GM21367 (cell line): ENCODE data around the gene TMEM51.

ENCODE experiments used
- ATAC-seq: cut with Tn5 transposase; IDR thresholded peaks from one replicate; pipeline ENCODE4 v1.9.1; 2021; ENCODE audit not compliant: unreplicated experiment

Gene TMEM51

DNA sequence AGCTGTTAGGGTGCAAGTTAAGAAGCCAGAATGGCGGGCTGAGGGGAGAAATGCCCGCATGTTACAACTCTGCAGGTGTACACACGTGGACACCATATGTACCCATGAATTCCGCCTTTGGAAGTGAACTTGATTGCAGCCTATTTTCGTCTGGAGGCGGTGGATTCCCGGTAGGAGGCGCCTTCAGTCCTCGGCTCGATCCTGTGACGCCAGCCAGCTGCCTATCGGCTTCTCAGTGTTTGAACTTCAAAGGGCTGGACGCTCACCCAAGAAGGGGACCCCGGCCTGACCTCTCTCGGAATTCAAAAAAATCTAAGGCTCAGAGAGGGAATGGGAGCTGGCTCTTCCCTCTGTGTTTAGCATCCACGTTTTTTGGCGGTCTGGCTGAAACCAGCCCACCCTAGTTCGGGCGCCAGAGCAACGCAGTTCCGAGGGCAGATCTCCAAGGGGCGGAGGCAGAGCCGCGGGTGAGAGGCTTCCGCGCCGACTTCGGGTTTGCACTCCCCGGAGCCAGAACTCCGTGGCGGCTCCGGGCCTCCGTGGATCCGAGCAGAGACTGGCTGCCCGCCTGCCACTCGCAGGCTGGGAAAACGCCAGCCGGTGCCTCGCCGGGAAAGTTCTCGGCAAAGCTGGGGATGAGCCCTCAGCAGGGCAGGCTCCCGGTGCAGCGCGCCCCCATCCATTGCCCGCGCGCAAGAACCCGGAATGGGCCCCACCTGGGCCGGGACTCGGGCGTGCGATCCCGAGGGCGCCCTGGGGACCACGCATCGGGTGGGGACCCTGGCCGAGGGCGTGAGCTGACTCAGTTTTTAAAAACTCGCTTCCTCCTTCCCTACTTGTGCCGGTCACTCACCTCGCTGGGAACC is 996 bp upstream of the TMEM51 start:
- ATAC-seq: no peak

DNA sequence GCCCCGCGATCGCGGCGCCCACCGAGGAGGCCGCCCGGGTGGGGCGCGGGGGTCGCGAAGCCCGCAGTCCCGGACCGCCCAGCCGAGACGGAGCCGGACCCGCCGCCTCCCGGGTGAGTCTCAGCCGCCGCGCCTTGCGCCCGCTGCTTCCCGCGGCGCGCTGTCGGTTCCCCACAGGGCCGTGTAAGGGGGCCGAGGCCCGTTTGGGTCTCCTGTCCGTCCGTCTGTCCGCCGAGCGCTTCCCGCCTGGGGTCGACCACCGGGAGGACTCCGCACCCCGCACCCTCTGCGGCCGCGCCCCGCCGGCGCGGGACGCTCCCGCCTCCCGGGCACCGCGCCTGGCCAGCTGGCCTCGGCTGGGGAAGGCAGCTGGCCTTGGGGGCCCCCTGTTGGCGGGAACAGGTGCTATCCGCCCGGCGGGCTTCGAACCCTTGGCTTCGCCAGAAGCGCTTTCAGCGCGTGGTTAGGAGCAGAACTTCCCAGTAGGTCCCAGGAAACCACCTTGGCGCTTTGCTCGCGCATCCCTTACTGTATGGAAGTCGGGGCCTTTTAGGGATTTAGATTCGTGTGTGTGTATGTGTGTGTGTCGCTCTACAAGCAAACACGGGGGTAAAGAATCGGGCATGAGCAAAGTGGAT is 414 bp downstream of the TMEM51 start:
- no peak for ATAC-seq

DNA sequence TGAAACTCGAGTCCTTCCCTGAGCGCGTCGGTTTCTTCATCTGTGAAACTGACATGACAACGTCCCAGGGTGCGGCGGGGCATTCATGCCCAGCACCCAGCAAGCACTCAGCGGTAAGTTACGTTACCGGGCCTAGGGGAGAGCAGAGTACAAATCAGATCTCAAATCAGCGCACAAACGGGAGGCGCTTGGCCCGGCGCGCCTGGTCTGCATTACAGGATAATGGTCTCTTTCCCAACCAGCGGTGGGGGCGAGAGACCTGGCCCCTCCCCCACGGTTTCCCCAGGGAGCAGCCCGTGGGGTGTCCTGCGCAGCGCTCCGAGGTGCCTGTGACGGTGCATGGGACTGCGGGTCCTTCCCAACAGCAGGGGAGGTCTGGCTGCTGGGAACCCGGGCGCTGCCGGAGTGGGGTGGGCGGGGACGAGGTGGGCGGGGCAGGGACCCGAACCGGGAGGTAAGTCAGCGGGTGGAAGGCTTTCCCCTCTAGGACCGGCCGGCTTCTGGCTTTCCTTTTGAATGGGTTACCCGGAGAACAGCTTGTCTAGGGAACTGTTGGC is 1.0 kb downstream of the TMEM51 start:
- ATAC-seq: no peak

DNA sequence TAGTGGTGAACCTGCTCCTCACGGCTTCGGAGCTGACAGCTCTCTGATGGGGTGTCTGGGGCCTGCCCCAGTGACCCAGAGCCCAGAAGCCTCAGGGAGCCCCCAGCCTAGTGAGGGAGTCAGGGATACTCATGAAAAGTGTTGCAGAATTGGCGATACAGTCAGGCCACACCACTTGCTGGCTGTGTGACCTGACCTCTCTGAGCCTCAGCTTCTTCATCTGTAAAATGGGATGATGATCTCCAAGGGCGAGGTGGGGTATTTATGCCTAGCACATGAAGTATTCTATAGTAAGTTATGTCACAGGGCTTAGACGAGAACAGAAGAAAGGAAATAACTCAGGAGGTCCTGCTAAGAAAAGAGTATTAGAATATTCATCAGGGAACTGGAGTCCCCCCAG is 1.6 kb downstream of the TMEM51 start:
- ATAC-seq: no peak

DNA sequence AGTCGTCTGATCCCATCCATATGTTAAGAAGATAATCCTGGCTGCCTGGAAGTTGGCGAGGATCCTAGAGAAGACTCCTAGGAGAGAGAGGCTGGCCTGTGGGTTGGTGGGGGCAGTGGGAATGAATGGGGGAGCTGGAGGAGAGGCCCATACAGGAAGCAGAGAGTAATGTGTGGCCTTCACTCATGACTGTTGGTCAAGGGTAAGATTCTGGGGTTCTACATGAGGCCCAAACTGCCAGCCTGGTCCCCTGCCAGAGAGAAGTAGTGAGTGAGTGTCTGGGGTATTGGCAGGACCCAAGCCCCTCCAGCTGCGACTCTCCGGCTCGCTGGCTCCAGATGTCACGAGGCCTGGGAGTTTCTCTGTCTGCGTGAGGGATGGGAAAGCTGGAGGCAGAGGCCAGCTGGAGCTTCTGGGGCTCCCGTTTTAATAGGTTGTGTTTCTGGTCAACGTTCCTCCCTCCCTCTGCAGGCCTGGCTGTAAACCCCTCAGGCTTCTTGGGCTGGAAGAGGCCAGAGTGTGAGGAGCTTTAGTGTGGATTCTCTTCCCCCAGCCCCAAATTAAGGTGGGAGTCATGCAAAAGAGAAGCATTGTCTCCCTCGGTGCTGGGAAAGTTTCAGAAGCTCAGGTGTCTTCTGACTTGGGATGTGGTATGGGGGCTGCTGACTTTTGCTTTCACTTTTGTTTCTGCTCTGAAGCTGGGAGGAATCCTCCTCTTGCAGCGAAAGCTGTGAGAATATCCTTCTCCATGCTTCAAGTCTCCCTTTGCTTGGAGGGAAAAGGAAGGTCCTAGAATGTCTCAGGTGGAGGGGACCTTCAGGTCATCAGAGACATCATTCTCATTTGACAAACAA is 2.6 kb downstream of the TMEM51 start:
- no peak for ATAC-seq

DNA sequence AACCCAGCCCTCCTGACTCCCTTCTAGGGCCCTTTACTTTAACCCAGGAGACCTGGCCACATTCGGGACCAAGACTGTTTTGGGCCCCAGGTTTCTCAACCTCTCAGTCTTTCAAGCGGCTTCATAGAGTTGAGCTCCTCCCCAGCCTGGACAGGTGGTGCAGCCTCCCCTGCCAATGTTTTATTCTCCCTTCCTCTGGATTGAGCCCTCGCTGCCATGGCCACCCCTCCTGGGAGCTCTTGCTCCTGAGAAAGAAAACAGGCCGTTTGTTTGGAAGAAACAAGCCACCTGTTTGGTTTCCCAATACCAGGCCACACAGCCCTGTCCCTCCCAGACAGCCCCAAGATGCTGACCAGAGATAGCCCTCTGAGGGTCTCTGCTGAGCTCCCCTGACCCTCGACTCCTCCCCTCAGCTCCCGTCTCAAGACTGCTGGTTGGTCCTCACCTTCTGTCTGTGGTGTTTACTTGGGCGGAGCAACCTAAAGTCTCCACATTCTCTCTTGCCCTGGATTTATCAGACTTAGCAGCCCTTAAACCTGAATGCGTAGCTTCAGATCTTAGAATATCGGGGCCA is 3.3 kb downstream of the TMEM51 start:
- ATAC-seq: no peak

DNA sequence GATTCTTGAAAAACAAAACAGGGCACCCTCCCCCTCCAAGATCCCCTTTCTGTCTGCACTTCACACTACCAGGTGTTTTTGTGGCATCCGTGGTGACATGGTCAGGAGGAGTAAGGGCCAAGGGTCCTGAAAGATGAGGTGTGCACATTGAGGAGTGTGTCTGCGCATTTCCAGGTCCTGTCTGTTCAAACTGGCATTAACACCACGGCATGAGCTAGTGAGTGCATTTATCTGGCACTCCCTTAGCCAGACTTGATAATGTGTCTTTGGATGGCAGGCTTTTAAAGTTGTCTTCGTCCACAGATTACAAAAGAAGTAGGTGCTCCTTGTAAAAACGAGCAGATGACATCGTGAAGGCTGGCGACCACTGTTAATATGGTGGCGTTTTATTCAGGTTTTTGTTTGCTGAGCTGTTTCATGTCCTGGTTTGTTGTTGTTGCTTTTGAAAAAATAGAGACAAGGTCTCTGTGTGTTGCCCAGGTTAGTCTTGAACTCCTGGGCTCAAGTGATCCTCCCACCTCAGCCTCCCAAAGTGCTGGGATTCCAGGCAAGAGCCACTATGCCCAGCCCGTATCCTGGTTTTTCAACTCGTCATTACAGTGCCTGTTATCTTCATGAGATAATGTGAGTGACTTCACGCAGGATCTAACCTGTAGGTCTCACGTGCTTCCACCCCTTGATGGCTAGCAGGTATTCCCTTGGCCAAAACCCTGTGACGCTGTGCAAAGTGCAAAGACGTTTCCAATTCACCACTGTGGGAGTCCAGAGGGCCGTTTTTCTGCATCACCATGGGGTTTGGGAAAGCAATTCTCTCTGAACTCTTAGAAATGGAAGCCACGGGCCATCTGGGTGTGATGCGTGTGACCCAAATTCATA is 4.2 kb downstream of the TMEM51 start:
- no peak for ATAC-seq

DNA sequence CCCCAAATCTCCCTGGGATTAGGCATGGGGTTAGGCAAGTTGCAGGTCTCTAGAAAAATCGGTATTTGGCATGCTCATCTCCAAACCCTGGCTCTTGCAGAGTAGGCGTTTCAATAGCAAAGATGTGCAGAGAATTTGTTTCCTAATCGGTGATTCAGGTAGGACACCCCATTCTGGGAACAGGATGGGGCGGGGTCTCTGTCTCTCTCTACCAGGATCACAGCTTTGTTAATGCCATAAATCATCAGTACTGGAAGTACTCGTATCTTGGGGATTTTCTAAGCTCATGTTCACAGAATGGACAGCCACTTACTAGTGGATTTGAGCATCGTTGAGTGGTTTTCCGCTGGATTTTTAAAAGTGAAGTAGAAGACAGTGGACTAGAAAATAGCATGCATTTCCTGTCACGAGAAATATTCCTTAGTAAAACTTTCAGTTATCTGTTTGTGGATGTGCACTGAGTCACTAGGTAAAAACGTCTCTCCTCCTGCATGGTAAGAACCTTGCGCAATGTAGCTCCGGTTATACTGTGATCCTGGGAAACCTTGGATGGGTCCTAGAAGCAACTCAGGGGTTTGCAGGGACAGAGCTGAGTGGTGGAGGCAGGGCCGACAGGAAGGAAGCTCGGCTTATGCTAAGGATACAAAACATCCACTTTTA is 5.1 kb downstream of the TMEM51 start:
- ATAC-seq: no peak

DNA sequence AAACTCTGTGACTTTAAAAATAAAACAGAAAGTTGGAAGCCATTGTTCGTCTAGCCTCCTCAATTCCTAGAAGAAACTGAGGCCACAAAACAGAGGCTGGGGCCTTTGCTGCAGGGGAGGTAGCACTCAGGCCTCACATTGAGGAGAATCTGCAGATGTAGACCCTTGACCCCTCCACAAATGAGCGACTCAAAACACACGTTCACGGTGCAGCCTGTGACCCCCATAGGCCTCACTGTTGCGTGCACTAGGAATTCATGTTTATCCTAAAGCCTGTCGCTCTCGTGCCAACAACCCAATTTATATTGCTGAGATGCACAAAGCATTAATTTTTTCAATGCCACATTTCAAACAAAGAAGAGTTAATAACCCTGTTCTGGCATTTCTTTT is 5.6 kb downstream of the TMEM51 start:
- no peak for ATAC-seq

DNA sequence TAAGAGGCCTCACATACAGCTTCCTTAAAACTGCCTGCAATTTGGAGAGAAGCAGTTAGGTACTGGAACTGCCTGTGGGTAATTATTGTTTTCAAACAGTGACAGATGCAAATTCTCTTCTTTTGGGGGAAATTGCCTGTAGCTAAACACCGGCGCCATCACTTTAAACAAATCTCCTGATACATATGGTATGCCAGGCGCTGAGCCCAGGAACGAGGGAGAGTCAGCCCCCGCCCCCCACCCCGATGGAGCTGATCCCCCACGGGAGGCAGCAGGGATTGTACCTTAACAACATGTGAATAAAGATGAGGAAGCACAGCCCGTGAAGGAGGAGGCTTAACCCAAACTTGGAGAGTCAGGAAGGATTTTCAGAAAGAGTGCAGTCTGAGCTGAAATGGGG is 7.1 kb downstream of the TMEM51 start:
- no peak for ATAC-seq

DNA sequence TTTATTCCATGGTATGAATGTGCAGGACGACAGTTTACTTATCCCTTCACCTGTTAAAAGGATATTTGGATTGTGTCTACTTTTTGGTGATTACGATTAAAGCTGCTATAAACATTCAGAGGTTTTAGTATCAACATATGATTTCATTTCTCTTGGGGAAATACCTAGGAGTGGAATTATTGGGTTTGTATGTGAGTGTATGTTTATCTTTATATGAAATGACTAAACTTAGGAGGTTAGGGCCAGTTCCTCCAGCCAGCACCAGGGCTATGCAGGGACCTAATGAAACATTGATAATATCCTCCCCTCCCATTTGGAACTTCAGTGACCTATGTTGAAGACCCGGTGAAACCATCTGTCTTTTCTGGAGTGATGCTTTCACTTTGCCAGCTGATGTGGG is 13.8 kb downstream of the TMEM51 start:
- no peak for ATAC-seq

DNA sequence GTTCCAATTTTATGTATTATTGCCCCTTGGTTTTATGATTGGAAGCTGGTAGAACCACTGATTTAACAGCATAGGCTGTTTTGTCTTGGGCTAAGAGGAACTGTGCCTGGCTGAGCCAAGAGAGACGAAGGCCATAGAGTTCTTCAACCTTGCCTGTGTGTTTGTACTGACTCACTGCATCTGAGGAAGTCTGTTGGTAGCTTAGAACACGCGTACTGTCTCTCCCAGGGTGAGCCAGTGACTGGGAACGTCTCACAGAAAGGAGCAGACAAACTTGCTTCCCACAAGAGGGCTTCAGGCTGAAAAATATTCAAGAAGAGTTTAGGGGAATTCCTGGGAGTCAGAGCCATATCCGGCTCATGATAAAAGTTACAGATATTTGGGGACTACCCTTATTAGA is 14.9 kb downstream of the TMEM51 start:
- ATAC-seq: no peak

DNA sequence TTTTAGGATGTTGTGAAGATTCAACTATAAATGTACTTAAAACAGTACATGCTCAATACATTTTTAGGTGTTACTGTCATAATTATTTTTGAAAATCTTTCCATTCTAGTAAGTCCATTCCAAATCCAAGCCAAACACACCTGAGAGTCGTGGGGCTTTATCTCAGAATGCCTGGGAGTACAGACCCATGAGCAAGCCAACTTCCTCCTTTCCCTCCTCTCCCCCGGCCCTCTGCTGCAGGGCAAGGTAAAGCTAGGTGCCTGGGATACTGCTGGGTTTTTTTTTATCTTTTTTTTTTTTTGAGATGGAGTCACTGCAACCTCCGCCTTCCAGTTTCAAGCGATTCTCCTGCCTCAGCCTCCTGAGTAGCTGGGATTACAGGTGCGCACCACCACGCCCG is 16.5 kb downstream of the TMEM51 start:
- ATAC-seq: no peak

DNA sequence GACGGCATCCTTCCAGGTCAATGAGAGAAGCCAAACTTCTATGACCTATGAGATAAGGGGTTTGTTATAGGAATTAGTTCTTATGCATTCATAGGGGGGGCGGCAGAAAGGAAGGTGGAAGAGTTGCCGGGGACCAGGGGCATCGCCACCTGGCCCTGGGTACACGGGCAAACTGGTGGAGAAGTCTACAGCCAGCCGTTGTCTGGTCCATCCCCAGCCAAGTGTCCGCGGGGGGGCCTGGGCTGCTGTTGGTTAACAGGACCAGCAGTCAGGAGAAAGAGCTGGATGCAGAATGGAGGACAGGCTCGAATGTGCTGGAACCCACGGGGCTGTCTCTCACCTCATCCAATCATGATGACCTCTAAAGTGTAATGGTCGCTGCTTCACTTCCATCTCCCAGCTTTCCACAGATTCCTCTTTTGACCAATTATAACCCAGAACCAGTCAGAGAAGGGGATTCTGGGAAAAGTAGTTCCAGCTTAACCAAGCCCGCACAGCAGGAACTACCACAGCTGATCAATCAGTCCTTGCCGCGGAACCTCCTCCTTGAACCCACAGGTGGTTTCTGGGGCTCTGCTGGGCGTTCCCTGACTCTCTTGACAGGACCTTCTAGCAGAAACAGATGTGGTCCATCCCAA is 17.8 kb downstream of the TMEM51 start:
- no peak for ATAC-seq

DNA sequence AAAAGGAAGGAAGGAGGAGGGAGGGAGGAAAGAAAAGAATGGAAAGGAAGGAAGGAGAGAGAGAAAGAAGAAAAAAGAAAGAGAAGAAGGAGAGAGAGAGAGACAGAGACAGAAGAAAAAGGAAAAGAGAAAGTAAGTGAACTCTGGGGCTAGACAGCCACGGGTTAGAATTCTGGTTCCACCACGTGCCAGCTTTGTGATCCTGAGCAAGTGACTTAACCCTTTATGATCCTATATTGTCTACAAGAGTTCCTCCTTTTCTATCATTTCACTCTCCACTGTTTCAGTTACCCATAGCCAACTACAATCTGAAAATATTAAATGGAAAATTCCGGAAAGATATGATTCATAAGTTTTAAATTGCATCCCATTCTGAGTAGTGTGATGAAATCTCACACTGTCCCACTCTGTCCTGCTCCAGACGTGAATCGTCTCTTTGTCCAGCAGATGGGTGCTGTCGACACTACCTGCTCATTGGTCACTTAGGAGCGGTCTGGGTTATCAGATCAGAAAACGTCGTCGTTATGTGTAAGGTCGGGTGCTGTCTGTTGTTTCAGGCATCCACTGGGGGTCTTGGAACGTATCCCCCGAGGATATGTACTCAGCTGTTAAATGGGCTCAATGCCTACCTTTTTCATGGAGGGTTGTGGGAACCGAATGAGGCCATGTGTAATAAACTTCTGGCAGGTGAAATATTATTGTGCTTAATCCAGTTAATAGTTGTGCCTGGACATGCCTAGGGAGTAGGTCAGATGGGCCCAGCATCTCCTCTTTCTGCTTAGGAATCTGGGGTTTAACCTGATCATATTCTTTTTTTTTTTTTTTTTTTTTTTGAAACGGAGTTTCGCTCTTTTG is 19.1 kb downstream of the TMEM51 start:
- ATAC-seq: no peak

DNA sequence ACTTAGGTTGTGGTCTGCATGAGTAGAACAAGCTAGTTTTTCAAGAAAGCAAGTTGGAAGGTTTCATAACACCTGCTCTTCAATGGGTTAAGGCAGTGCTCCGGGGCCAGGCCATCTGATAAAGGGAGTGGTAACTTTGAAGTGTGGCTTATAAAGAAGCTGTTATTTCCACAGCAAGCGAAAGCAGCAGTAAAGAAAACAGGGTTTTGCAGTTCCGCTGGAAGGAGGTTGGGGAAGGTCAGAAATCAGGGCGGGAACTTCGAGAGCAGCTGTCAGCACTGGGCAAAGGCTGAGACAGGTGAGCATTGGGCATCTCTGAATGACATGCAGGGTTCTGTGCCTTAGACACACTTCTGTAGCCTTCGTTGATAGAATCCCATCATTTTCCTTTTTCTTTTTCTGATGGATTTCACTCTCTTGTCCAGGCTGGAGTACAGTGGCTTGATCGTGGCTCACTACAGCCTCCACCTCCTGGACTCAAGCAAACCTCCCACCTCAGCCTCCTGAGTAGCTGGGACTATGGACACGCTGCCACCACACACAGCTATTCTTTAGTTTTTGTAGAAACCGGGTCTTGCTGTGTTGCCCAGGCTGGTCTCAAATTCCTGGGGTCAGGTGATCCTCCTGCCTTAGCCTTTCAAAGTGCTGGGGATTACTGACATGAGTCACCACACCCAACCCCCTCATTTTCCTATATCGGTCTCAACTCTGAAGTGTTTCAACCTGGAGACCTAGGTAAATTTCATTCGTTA is 20.5 kb downstream of the TMEM51 start:
- ATAC-seq: no peak

DNA sequence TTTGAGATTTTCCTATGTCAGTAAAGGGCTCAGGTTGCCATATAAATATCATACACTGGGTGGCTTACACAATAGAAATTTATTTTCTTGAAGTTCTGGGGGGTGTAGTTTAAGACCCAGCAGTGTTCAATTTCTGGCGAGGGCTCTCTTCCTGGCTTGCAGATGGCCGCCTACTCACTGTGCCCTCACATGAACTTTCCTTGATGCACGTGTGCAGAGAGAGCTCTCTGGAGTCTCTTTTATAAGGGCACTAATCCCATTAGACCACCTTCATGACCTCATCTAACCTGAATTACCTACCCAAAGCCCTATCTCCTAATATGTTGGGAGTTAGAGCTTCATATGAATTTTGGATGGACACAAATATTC is 21.1 kb downstream of the TMEM51 start:
- no peak for ATAC-seq
